Right atrium auricular region (tissue), 2 donors: ENCODE results near the gene TFB2M. TPM values are rescaled to one million over a fixed set of nuclear protein-coding genes. Genes with fewer than 3 reads are reported as not detected.
"Not testable (repeated sequence)": the region's sequence is repeated elsewhere in the genome, so short reads cannot be mapped to it uniquely, and the experiment has no call there.

Experiments
- DNase-seq: peaks from one replicate; pipeline ENCODE4 v3.0.0-alpha.2; 2019; ENCODE audit warnings: low spot score
- H3K27ac ChIP-seq, 2 donors: fragments of 200-600 bp; sonication (generic); 1 replicate in 1 of 2; 2 replicates in 1 of 2; pipeline ENCODE4 v1.5.1; 2016 to 2019
- H3K27me3 ChIP-seq, 2 donors: fragments of 200-600 bp; sonication (generic); one replicate each; pipeline versions ENCODE4 v1.5.1 to v1.6.0; 2017 to 2019
- H3K36me3 ChIP-seq: fragments of 200-600 bp; sonication (generic); one replicate; pipeline ENCODE4 v1.5.1; 2016
- H3K4me1 ChIP-seq, 2 donors: fragments of 200-600 bp; sonication (generic); one replicate each; pipeline versions ENCODE4 v1.5.1 to v1.6.0; 2017 to 2019
- H3K4me3 ChIP-seq, 2 donors: fragments of 200-600 bp; sonication (generic); 1 replicate in 1 of 2; 2 replicates in 1 of 2; pipeline ENCODE4 v1.5.1; 2017 to 2019; ENCODE audit warnings: mild to moderate bottlenecking in 1 of 2, moderate library complexity in 1 of 2
- H3K9me3 ChIP-seq, 2 donors: fragments of 200-600 bp; sonication (generic); one replicate each; pipeline ENCODE4 v1.5.1; 2019
- total RNA-seq, 2 donors: library from RNA; depleted of rRNA; stranded (reverse); fragments of >200 nt; gene quantifications; one replicate each; pipeline ENCODE4 v1.1.0, GENCODE V29; 2016
- TF ChIP-seq, protein P1 (sequence below), 2 donors: fragments of 200-600 bp; sonication (generic); IDR thresholded peaks; one replicate each; pipeline ENCODE4 v1.5.1; 2019; ENCODE audit warnings: antibody characterized with exemption in 2 of 2

Gene TFB2M
- total RNA-seq, 2 donors from 2014 or later = 5.5 to 12.0 TPM

DNA sequence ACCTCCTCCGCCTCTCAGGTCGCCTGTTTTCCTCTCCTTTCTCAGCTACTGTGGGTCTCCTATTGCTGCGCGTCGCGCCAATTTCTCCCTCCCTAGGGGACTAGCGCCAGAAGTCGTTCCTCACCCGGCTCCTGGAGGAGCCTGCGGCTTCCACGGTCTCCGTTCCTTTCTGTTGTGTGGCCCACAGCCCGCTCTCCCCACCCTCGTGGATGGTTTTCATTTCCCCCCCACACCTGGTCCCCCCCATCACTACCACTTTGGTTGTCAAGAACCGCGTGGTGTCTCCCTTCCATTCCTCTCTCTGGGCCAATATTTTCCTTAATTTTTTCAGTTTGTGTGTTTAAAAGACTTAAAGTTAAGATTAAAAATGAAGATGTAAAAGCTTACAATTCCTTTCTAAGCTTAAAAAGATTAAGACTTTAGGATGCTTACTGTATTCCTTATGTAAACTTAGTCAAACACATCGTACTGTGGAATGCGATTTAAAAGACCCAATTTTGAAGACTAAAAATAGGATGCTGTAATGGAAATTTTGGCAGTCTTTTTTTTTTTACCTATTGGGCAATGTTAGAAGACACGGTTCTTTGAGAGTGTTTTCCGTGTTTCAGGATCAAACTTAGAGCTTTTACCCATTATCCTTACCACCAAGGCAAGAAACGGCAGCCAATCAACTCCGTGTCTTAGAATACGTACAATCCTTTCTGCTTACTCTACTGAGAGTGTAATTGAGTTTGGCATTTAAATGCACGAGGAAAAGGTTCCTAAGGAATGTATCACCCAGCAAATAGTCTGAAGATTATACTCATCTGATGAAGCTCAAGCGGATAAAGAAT, 968 bp upstream of the TFB2M start:
- no peaks in the 10 kb centered on the region for H3K36me3 ChIP-seq
- TF ChIP-seq, protein P1, sequence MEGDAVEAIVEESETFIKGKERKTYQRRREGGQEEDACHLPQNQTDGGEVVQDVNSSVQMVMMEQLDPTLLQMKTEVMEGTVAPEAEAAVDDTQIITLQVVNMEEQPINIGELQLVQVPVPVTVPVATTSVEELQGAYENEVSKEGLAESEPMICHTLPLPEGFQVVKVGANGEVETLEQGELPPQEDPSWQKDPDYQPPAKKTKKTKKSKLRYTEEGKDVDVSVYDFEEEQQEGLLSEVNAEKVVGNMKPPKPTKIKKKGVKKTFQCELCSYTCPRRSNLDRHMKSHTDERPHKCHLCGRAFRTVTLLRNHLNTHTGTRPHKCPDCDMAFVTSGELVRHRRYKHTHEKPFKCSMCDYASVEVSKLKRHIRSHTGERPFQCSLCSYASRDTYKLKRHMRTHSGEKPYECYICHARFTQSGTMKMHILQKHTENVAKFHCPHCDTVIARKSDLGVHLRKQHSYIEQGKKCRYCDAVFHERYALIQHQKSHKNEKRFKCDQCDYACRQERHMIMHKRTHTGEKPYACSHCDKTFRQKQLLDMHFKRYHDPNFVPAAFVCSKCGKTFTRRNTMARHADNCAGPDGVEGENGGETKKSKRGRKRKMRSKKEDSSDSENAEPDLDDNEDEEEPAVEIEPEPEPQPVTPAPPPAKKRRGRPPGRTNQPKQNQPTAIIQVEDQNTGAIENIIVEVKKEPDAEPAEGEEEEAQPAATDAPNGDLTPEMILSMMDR (IDR thresholded peaks at IDR 0.05) = no peak
- H3K27me3 ChIP-seq = no peaks in the 10 kb centered on the region
- no peak for DNase-seq
- no peaks in the 10 kb centered on the region for H3K9me3 ChIP-seq
- H3K27ac ChIP-seq = peak overlapping the region; percentile 94 to 98
- H3K4me3 ChIP-seq = peak overlapping the region; percentile 85 to 93
- H3K4me1 ChIP-seq = peaks cover 0 to 68% of the 10 kb centered on the region in 2 donors

DNA sequence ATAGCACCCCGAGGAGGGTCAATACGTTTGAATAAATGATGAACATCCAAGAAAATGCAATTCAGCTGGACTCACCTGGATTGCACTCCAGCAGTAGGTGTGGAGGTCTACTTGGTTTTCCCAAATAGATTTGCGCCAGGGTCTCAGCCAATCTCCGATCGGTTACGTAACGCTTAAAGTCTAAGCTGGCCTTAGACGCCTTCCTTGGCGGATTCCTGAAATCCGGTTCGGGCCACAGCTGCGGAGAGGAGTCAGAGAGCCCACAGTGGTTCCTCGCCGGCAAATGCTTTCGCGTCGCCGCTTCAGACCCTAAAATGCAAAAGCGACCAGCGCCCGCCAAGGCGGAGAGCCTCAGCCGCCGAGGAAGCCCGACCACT, 322 bp downstream of the TFB2M start:
- H3K27me3 ChIP-seq = no peaks in the 10 kb centered on the region
- peak overlapping the region; percentile 94 to 98 for H3K27ac ChIP-seq
- peak overlapping the region; percentile 85 to 93 for H3K4me3 ChIP-seq
- peaks cover 0 to 55% of the 10 kb centered on the region in 2 donors for H3K4me1 ChIP-seq
- DNase-seq = no peak
- H3K36me3 ChIP-seq = no peaks in the 10 kb centered on the region
- TF ChIP-seq, protein P1 (IDR thresholded peaks at IDR 0.05) = no peak
- no peaks in the 10 kb centered on the region for H3K9me3 ChIP-seq

DNA sequence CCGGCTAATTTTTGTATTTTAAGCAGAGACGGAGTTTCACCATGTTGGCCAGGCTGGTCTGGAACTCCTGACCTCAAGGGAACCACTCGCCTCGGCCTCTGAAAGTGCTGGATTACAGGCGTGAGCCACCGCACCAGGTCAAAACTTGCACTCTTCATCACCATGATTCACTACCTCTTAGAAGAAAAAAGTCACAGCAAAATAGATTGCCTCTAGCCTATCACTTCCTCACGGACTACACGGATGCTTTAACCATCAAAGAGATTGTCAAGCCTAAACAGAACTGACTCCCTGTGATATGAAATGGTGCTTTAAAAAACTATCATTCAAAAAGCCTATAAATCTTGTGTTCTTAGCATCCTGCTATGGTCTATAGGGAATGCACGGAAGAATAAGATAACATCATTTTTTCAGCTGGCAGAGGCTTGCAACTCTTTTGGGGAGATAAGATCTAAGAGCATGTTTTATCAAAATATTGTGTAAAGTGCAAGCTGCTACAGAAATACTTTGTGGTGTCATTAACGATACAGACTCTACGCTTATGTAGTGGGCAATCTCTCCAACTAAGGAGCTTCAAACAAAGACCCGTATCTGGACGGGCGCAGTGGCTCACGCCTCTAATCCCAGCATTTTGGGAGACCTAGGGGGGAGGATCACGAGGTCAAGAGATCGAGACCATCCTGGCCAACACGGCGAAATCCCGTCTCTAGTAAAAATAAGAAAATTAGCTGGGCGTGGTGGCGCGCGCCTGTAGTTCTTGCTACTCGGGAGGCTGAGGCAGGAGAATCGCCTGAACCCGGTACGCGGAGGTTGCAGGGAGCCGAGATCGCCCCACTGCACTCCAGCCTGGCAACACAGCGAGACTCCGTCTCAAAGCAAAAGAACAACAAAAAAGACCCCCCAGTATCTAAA, 966 bp downstream of the TFB2M start:
- Histone ChIP-seq H3K36me3 (peaks cover 4% of the 10 kb centered on the region), H3K4me3 (peak overlapping the region; percentile 85 to 93), H3K27ac (peak overlapping the region; percentile 94 to 98), H3K4me1 (peaks cover 0 to 49% of the 10 kb centered on the region in 2 donors), H3K9me3 (no peaks in the 10 kb centered on the region), H3K27me3 (no peaks in the 10 kb centered on the region)
- TF ChIP-seq, protein P1 (IDR thresholded peaks at IDR 0.05) = no peak
- no peak for DNase-seq

DNA sequence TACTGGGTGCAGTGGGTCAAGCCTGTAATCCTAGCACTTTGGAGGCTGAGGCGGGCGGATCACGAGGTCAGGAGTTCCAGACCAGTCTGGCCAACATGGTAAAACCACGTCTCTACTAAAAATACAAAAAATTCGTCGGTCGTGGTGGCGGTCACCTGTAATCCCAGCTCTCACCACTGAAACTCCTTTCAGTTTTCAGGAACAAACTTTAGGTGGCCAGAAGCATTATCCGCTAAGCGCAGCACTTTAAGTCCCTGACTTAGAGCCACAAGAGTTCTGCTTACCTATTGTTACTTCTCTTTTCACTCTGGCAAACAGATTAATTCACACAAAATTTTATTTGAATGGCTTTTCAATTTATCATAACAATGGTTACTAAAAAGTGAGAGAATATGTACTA, 5.2 kb downstream of the TFB2M start:
- H3K9me3 ChIP-seq, H3K27me3 ChIP-seq, H3K27ac ChIP-seq, H3K4me3 ChIP-seq, DNase-seq: not testable (repeated sequence)
- H3K4me1 ChIP-seq = peaks cover 0 to 20% of the 10 kb centered on the region in 2 donors
- H3K36me3 ChIP-seq = peaks cover 25% of the 10 kb centered on the region

DNA sequence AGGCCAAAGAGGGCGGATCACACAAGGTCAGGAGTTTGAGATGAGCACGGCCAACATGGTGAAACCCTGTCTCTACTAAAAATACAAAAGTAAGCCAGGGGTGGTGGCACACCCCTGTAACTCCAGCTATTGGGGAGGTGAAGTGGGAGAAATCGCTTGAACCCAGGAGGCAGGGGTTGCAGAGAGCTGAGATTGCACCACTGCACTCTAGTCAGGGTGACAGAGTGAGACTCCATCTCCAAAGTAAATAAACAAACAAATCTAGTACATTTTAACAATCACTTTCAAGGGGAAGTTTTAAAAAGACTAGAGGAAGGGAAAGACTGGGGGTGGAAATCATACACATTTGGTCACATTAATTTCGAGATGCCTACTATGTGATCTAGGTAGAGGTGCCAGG, 6.8 kb downstream of the TFB2M start:
- H3K36me3 ChIP-seq = peaks cover 38% of the 10 kb centered on the region
- H3K4me3 ChIP-seq = no peak overlapping the region
- TF ChIP-seq, protein P1 (IDR thresholded peaks at IDR 0.05) = no peak
- H3K27ac ChIP-seq = no peak overlapping the region
- H3K9me3 ChIP-seq = no peaks in the 10 kb centered on the region
- H3K27me3 ChIP-seq = no peaks in the 10 kb centered on the region
- peaks cover 0 to 6% of the 10 kb centered on the region in 2 donors for H3K4me1 ChIP-seq
- no peak for DNase-seq

DNA sequence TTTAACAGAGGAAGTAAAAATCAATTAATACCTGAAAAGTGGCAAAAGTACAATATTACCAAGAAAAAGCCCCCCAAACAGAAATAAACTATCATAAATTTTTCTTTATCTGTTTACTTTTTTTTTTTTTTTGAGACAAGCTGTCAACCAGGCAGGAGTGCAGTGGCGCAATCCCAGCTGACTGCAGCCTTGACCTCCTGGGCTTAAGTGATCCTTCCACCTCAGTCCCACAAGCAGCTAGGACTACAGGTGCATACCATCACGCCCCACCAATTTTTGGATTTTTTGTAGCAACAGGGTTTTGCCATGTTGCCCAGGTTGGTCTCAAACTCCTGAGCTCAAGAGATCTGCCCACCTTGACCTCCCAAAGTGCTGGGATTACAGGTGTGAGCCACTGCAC, 8.0 kb downstream of the TFB2M start:
- H3K36me3 ChIP-seq = peaks cover 38% of the 10 kb centered on the region
- no peaks in the 10 kb centered on the region for H3K27me3 ChIP-seq
- no peaks in the 10 kb centered on the region for H3K9me3 ChIP-seq
- TF ChIP-seq, protein P1 (IDR thresholded peaks at IDR 0.05) = no peak
- no peak overlapping the region for H3K27ac ChIP-seq
- no peaks in the 10 kb centered on the region for H3K4me1 ChIP-seq
- no peak overlapping the region for H3K4me3 ChIP-seq
- DNase-seq = no peak
